SK-N-SH treated with all-trans-retinoic acid at 6 μM for 48 hours (cell line): ENCODE data around the gene CFAP68.

Experiments
- ATAC-seq: fragments of 200-7000 bp; cut with Tn5 transposase; 3 replicates; pipeline ENCODE4 v1.9.1; 2020; ENCODE audit warnings: mild to moderate bottlenecking, moderate library complexity
- ARNTL ChIP-seq: fragments of 450-650 bp; formaldehyde crosslinking; IDR thresholded peaks from 2 replicates; pipeline ENCODE4 v1.5.0; 2020; ENCODE audit warnings: low read depth, mild to moderate bottlenecking, moderate library complexity, borderline replicate concordance
- BACH2 ChIP-seq: fragments of 250-450 bp; sonication (Bioruptor Pico); IDR thresholded peaks from 2 replicates; pipeline ENCODE4 v1.9.0; 2021; ENCODE audit warnings: mild to moderate bottlenecking, borderline replicate concordance
- CREB5 ChIP-seq: fragments of 250-450 bp; sonication (Bioruptor Pico); IDR thresholded peaks from 2 replicates; pipeline ENCODE4 v1.5.1; 2020; ENCODE audit warnings: low read depth, mild to moderate bottlenecking, moderate library complexity
- CSDC2 ChIP-seq: fragments of 250-450 bp; sonication (Bioruptor Pico); IDR thresholded peaks from 2 replicates; pipeline ENCODE4 v1.5.0; 2020; ENCODE audit warnings: mild to moderate bottlenecking, moderate library complexity
- CSRNP3 ChIP-seq: fragments of 250-450 bp; sonication (Bioruptor Pico); IDR thresholded peaks from 2 replicates; pipeline ENCODE4 v1.5.1; 2021; ENCODE audit warnings: mild to moderate bottlenecking, moderate library complexity
- ESRRG ChIP-seq: fragments of 250-450 bp; sonication (Bioruptor Pico); IDR thresholded peaks from 2 replicates; pipeline ENCODE4 v1.6.1; 2021; ENCODE audit warnings: mild to moderate bottlenecking
- GLIS3 ChIP-seq: fragments of 250-450 bp; sonication (Bioruptor Pico); IDR thresholded peaks from 2 replicates; pipeline ENCODE4 v1.5.0; 2020; ENCODE audit warnings: mild to moderate bottlenecking, moderate library complexity
- ISL1 ChIP-seq: fragments of 250-450 bp; sonication (Bioruptor Pico); IDR thresholded peaks from 2 replicates; pipeline ENCODE4 v2.1.2; 2022; ENCODE audit warnings: mild to moderate bottlenecking, moderate library complexity
- PATZ1 ChIP-seq: fragments of 250-450 bp; sonication (Bioruptor Pico); IDR thresholded peaks from 2 replicates; pipeline ENCODE4 v1.8.0; 2020; ENCODE audit warnings: mild to moderate bottlenecking, moderate library complexity, borderline replicate concordance
- POU6F1 ChIP-seq: fragments of 250-450 bp; sonication (Bioruptor Pico); IDR thresholded peaks from 2 replicates; pipeline ENCODE4 v1.8.0; 2021; ENCODE audit warnings: low read depth, mild to moderate bottlenecking, moderate library complexity, borderline replicate concordance
- PPARA ChIP-seq: fragments of 250-450 bp; sonication (Bioruptor Pico); IDR thresholded peaks from 2 replicates; pipeline ENCODE4 v1.5.0; 2020; ENCODE audit warnings: mild to moderate bottlenecking, borderline replicate concordance
- RARB ChIP-seq: fragments of 250-450 bp; sonication (Bioruptor Pico); IDR thresholded peaks from 2 replicates; pipeline ENCODE4 v1.8.0; 2021; ENCODE audit warnings: mild to moderate bottlenecking, moderate library complexity
- SNAI2 ChIP-seq: fragments of 250-450 bp; sonication (Bioruptor Pico); IDR thresholded peaks from 2 replicates; pipeline ENCODE4 v1.5.0; 2020; ENCODE audit warnings: mild to moderate bottlenecking, moderate library complexity
- TCF4 ChIP-seq: fragments of 250-450 bp; sonication (Bioruptor Pico); IDR thresholded peaks from 2 replicates; pipeline ENCODE4 v1.8.0; 2021; ENCODE audit warnings: mild to moderate bottlenecking, moderate library complexity, borderline replicate concordance
- TOX ChIP-seq: fragments of 250-450 bp; sonication (Bioruptor Pico); IDR thresholded peaks from 2 replicates; pipeline ENCODE4 v1.8.0; 2021; ENCODE audit warnings: mild to moderate bottlenecking, moderate library complexity, borderline replicate concordance
- TSHZ2 ChIP-seq: fragments of 250-450 bp; sonication (Bioruptor Pico); IDR thresholded peaks from 2 replicates; pipeline ENCODE4 v1.5.0; 2020; ENCODE audit warnings: mild to moderate bottlenecking, moderate library complexity
- ZC3H10 ChIP-seq: fragments of 250-450 bp; sonication (Bioruptor Pico); IDR thresholded peaks from 2 replicates; pipeline ENCODE4 v1.5.1; 2021; ENCODE audit warnings: mild to moderate bottlenecking, moderate library complexity
- ZFP3 ChIP-seq: fragments of 250-450 bp; sonication (Bioruptor Pico); IDR thresholded peaks from 2 replicates; pipeline ENCODE4 v1.5.0; 2020; ENCODE audit warnings: mild to moderate bottlenecking, moderate library complexity
- ZFP30 ChIP-seq: fragments of 450-650 bp; formaldehyde crosslinking; IDR thresholded peaks from 2 replicates; pipeline ENCODE4 v1.5.0; 2022; ENCODE audit warnings: mild to moderate bottlenecking, moderate library complexity
- ZNF565 ChIP-seq: fragments of 450-650 bp; formaldehyde crosslinking; conservative IDR thresholded peaks from 2 replicates; pipeline ENCODE4 v1.5.0; 2020; ENCODE audit warnings: low read depth, mild to moderate bottlenecking, moderate library complexity

The CFAP68 gene

GRCh38 chr11:111855506-111855905 is 23.8 kb upstream of the CFAP68 start:
- no peak for ATAC-seq
- TF ChIP-seq ZC3H10 (CRISPR knock-in tag) (no peak), ZNF565 (CRISPR knock-in tag) (no peak), POU6F1 (CRISPR knock-in tag) (no peak), ZFP30 (CRISPR knock-in tag) (no peak), ESRRG (CRISPR knock-in tag) (no peak), CSDC2 (no peak), PATZ1 (CRISPR knock-in tag) (no peak), CREB5 (CRISPR knock-in tag) (no peak), TOX (CRISPR knock-in tag) (no peak), PPARA (CRISPR knock-in tag) (no peak), GLIS3 (CRISPR knock-in tag) (no peak), SNAI2 (CRISPR knock-in tag) (no peak)

GRCh38 chr11:111860257-111860656 is 19.1 kb upstream of the CFAP68 start:
- no peak for ATAC-seq
- TF ChIP-seq ARNTL (CRISPR knock-in tag) (no peak), TOX (CRISPR knock-in tag) (no peak), RARB (CRISPR knock-in tag) (no peak), CSDC2 (no peak), ZC3H10 (CRISPR knock-in tag) (no peak), POU6F1 (CRISPR knock-in tag) (no peak), GLIS3 (CRISPR knock-in tag) (no peak), CREB5 (CRISPR knock-in tag) (no peak), BACH2 (CRISPR knock-in tag) (no peak), ZNF565 (CRISPR knock-in tag) (no peak), CSRNP3 (CRISPR knock-in tag) (no peak), TSHZ2 (CRISPR knock-in tag) (no peak), ESRRG (CRISPR knock-in tag) (no peak), SNAI2 (CRISPR knock-in tag) (no peak), PATZ1 (CRISPR knock-in tag) (no peak), ZFP3 (CRISPR knock-in tag) (no peak), TCF4 (no peak), ISL1 (CRISPR knock-in tag) (no peak)
